Keratinocyte (primary cell): ENCODE data around the gene PEX5L.

Experiments used
- EZH2 ChIP-seq: IDR thresholded peaks from one replicate; pipeline ENCODE4 v1.6.1; 2012; ENCODE audit warnings: inconsistent platforms, mild to moderate bottlenecking, low read length, moderate library complexity
- TF ChIP-seq, protein P1 (sequence below), 3 experiments: IDR thresholded peaks in 1 of 3; conservative IDR thresholded peaks in 1 of 3; optimal IDR thresholded peaks in 1 of 3; 2 replicates in 2 of 3; 3 replicates in 1 of 3; pipeline versions ENCODE3 to v1.5.1; 2011; ENCODE audit warnings: low read length in 3 of 3, mild to moderate bottlenecking in 3 of 3, moderate library complexity in 2 of 3, control low read depth in 1 of 3, inconsistent platforms in 1 of 3; ENCODE audit not compliant: insufficient read depth in 2 of 3; ENCODE audit errors: extremely low read depth in 1 of 3

DNA sequence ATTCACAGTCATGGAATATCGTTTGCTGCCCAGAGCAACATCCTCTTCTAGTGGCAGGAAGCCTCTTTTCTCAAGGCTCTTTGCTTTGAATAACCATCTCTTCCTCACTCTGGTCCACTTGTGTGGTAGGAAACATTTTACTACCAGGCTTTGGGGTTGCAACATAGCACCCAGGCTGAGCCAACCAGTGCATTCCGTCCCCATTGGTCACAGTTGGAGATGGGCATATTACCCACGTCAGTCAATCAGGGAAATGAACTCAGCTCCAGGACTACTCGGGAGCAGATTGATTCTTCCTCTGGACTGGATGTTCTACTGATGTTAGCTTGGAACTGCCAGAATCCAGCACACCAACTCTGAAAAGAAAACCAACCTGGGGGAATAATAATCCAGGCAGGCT lies 4.2 kb upstream of the PEX5L start:
- TF ChIP-seq, protein P1, sequence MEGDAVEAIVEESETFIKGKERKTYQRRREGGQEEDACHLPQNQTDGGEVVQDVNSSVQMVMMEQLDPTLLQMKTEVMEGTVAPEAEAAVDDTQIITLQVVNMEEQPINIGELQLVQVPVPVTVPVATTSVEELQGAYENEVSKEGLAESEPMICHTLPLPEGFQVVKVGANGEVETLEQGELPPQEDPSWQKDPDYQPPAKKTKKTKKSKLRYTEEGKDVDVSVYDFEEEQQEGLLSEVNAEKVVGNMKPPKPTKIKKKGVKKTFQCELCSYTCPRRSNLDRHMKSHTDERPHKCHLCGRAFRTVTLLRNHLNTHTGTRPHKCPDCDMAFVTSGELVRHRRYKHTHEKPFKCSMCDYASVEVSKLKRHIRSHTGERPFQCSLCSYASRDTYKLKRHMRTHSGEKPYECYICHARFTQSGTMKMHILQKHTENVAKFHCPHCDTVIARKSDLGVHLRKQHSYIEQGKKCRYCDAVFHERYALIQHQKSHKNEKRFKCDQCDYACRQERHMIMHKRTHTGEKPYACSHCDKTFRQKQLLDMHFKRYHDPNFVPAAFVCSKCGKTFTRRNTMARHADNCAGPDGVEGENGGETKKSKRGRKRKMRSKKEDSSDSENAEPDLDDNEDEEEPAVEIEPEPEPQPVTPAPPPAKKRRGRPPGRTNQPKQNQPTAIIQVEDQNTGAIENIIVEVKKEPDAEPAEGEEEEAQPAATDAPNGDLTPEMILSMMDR (optimal IDR thresholded peaks at IDR 0.05 in 1 of 3, IDR thresholded peaks at IDR 0.05 in 1 of 3, conservative IDR thresholded peaks at IDR 0.05 in 1 of 3; ENCODE audit: extremely low read depth in 1 of 3, insufficient read depth in 2 of 3, low read length in 3 of 3): no peak
- TF ChIP-seq EZH2: no peak
